GM12892 (cell line): ENCODE results near the gene RPS29.

Source experiments
- POLR2A ChIP-seq: IDR thresholded peaks from 2 replicates; pipeline ENCODE4 v1.6.1; 2011; ENCODE audit warnings: low read depth, low read length, control low read depth
- POLR2AphosphoS5 ChIP-seq: IDR thresholded peaks from 2 replicates; pipeline ENCODE4 v1.6.1; 2011; ENCODE audit warnings: low read depth, low read length, control low read depth
- TAF1 ChIP-seq: IDR thresholded peaks from 2 replicates; pipeline ENCODE4 v1.6.1; 2011; ENCODE audit warnings: low read depth, mild to moderate bottlenecking, control low read depth, low read length, borderline replicate concordance

GRCh38 chr14:49593016-49593415 is 6.8 kb upstream of the RPS29 start:
- TF ChIP-seq POLR2A (no peak), POLR2AphosphoS5 (no peak), TAF1 (no peak)
